K562 (cell line): ENCODE data around the gene PLA2G2E. TPM values are rescaled to one million over a fixed set of nuclear protein-coding genes. Genes with fewer than 3 reads are reported as not detected.

Experiments used
- ATAC-seq: fragments of 200-7000 bp; cut with Tn5 transposase; 3 replicates; pipeline ENCODE4 v1.9.1; 2020; ENCODE audit warnings: moderate library complexity
- BruUV-seq: library from RNA; stranded (reverse); fragments of 400-500 nt; replicated peaks from 2 replicates; lab custom pipeline; 2021; lab: Mats Ljungman, UMichigan
- CTCF ChIA-PET: fragments of 300-600 bp; formaldehyde crosslinking; extraction: SDS; loops from one replicate; lab custom pipeline; 2021; ENCODE audit warnings: low intra/inter-chr PET ratio; lab: Yijun Ruan, JAX
- POLR2A ChIA-PET: fragments of 300-600, 350-650 bp; sonication (Branson Sonifier 250); formaldehyde crosslinking; extraction: SDS; loops from one replicate; lab custom pipeline; 2021; ENCODE audit warnings: antibody characterized with exemption, inconsistent platforms; lab: Yijun Ruan, JAX
- DNase-seq, 4 experiments: peaks; one replicate each; pipeline versions ENCODE4 v3.0.0 to v3.0.0-alpha.2; 2011 to 2018; ENCODE audit warnings: low spot score in 3 of 4, mixed read lengths in 3 of 4; ENCODE audit errors: extremely low read depth in 1 of 4
- FAIRE-seq: peaks from 2 replicates; lab custom pipeline; 2011; peaks lifted over from hg19 to GRCh38; lab: Jason Lieb, UNC
- H2AFZ ChIP-seq: 2 replicates; pipeline ENCODE4 v1.6.0; 2011; ENCODE audit warnings: low read depth, low read length, control low read depth, inconsistent platforms
- H3K27ac ChIP-seq: fragments of 200-600 bp; 3 replicates; pipeline ENCODE4 v1.8.0; 2011; ENCODE audit warnings: low read depth, mild to moderate bottlenecking, control low read depth, inconsistent platforms, low read length, moderate library complexity, mixed read lengths; ENCODE audit errors: extremely low read depth
- H3K27me3 ChIP-seq, 2 experiments: fragments of 300-600 bp in 1 of 2; 2 replicates in 1 of 2; 3 replicates in 1 of 2; pipeline versions ENCODE4 v1.6.0 to v1.8.0; 2011; ENCODE audit warnings: inconsistent platforms in 2 of 2, low read length in 2 of 2, mild to moderate bottlenecking in 1 of 2, mixed read lengths in 1 of 2, moderate library complexity in 1 of 2; ENCODE audit not compliant: control insufficient read depth in 2 of 2, insufficient read depth in 2 of 2
- H3K36me3 ChIP-seq: fragments of 300-600 bp; 3 replicates; pipeline ENCODE4 v1.8.0; 2011; ENCODE audit warnings: mild to moderate bottlenecking, low read length, inconsistent platforms; ENCODE audit not compliant: control insufficient read depth, insufficient read depth
- H3K4me1 ChIP-seq, 2 experiments: fragments of 200-600 bp in 1 of 2; replicated peaks in 1 of 2; 2 replicates in 1 of 2; 3 replicates in 1 of 2; pipeline versions ENCODE4 v1.5.1 to v1.8.0; 2011; ENCODE audit warnings: inconsistent platforms in 2 of 2, low read length in 2 of 2, mild to moderate bottlenecking in 1 of 2, mixed read lengths in 1 of 2, moderate library complexity in 1 of 2; ENCODE audit not compliant: control insufficient read depth in 2 of 2, insufficient read depth in 2 of 2
- H3K4me2 ChIP-seq: 2 replicates; pipeline ENCODE4 v1.6.1; 2011; ENCODE audit warnings: low read length, control low read depth, inconsistent platforms, mixed read lengths; ENCODE audit not compliant: insufficient read depth
- H3K4me3 ChIP-seq: fragments of 200-600 bp; sonication (generic), shearing (Covaris generic); 2 replicates; pipeline ENCODE4 v1.5.1; 2016; ENCODE audit warnings: control low read depth, inconsistent platforms
- H3K79me2 ChIP-seq: fragments of 200-600 bp; 3 replicates; pipeline ENCODE4 v1.8.0; 2011; ENCODE audit warnings: low read length, inconsistent platforms; ENCODE audit not compliant: control insufficient read depth, insufficient read depth
- H3K9ac ChIP-seq, 2 experiments: 2 replicates each; pipeline versions ENCODE4 v1.6.0 to v1.6.1; 2011; ENCODE audit warnings: low read depth in 2 of 2, low read length in 2 of 2, control low read depth in 1 of 2, inconsistent platforms in 1 of 2, mild to moderate bottlenecking in 1 of 2, mixed read lengths in 1 of 2; ENCODE audit not compliant: insufficient read depth in 1 of 2
- H3K9me1 ChIP-seq: one replicate; pipeline ENCODE4 v1.6.0; 2011; ENCODE audit warnings: inconsistent platforms, mild to moderate bottlenecking, low read length, moderate library complexity; ENCODE audit not compliant: control insufficient read depth, insufficient read depth
- H3K9me3 ChIP-seq: replicated peaks from 2 replicates; pipeline ENCODE4 v1.5.1; 2011; ENCODE audit warnings: low read depth, low read length, inconsistent platforms; ENCODE audit not compliant: control insufficient read depth, insufficient read depth
- H4K20me1 ChIP-seq: replicated peaks from 2 replicates; pipeline ENCODE4 v1.6.1; 2011; ENCODE audit warnings: low read length, inconsistent platforms, mixed read lengths; ENCODE audit not compliant: control insufficient read depth, insufficient read depth
- ATF3 ChIP-seq, 2 experiments: fragments of 450-650 bp in 1 of 2; sonication (generic) in 1 of 2; formaldehyde crosslinking in 1 of 2; IDR thresholded peaks in 1 of 2; conservative IDR thresholded peaks in 1 of 2; 2 replicates each; pipeline versions ENCODE4 v1.6.1 to v1.8.1; 2016 to 2023; ENCODE audit warnings: mild to moderate bottlenecking in 2 of 2, moderate library complexity in 2 of 2, inconsistent platforms in 1 of 2, missing genetic modification reagents in 1 of 2
- JUND ChIP-seq, 2 experiments: IDR thresholded peaks; 2 replicates in 1 of 2; 3 replicates in 1 of 2; pipeline ENCODE4 v1.6.1; 2011; ENCODE audit warnings: borderline replicate concordance in 2 of 2, low read depth in 2 of 2, low read length in 2 of 2, improper control_type of control experiment in 1 of 2, missing biosample characterization in 1 of 2, missing genetic modification characterization in 1 of 2, missing genetic modification reagents in 1 of 2
- L3MBTL2 ChIP-seq: fragments of 450-650 bp; IDR thresholded peaks from 2 replicates; pipeline ENCODE4 v1.6.1; 2016; ENCODE audit warnings: mild to moderate bottlenecking, moderate library complexity
- WGBS: fragments of 100-300 bp; shearing (Covaris generic); methylation state at CpG from one replicate; pipeline ENCODE4 v1.1.6; 2016; ENCODE audit warnings: low coverage, mixed read lengths; ENCODE audit not compliant: insufficient coverage; ENCODE audit errors: missing lambda C conversion rate; 5-methylcytosine and 5-hydroxymethylcytosine counted together
- in situ Hi-C: fragments of 300-500 bp; cut with MboI; formaldehyde crosslinking; loops from 4 replicates; pipeline ENCODE4 v1.15.0; 2018; ENCODE audit warnings: inconsistent platforms, mixed read lengths
- intact Hi-C: fragments of 100-400 bp; cut with micrococcal nuclease; formaldehyde crosslinking; loops from 2 replicates; pipeline ENCODE4 v1.14.2; 2022
- polyA plus RNA-seq, 8 experiments: library from polyadenylated mRNA; depleted of rRNA in 4 of 8; stranded (reverse) in 5 of 8; unstranded in 3 of 8; fragments of >200 nt; fragmentation: Nextera tagmentation in 2 of 8; fragmentation: Illumina TruSeq in 1 of 8; extraction: Ambion mirVana in 2 of 8; extraction: Trizol in 1 of 8; gene quantifications; 2 replicates each; pipeline versions ENCODE4 v1.2.1 to v1.2.3, GENCODE V29; 2011 to 2014; ENCODE audit warnings: inconsistent platforms in 1 of 8, missing spikeins in 1 of 8
- total RNA-seq, 7 experiments: library from RNA; depleted of rRNA in 6 of 7; stranded (reverse); fragments of >200 nt in 6 of 7; fragmentation: Illumina TruSeq in 2 of 7; extraction: Trizol in 2 of 7; gene quantifications; 2 replicates each; pipeline versions ENCODE4 v1.2.1 to v1.2.3, GENCODE V29; 2011 to 2021; ENCODE audit warnings: low replicate concordance in 1 of 7
- TF ChIP-seq, protein P1 (sequence below): fragments of 250-450 bp; sonication (Bioruptor Pico); IDR thresholded peaks from 2 replicates; pipeline ENCODE4 v1.5.0; 2021

PLA2G2E gene
- total and polyA plus RNA-seq, 9 of the 15 experiments (the other 6 are each of a cell fraction or from before 2014, with no cell fraction given), result not detected

DNA sequence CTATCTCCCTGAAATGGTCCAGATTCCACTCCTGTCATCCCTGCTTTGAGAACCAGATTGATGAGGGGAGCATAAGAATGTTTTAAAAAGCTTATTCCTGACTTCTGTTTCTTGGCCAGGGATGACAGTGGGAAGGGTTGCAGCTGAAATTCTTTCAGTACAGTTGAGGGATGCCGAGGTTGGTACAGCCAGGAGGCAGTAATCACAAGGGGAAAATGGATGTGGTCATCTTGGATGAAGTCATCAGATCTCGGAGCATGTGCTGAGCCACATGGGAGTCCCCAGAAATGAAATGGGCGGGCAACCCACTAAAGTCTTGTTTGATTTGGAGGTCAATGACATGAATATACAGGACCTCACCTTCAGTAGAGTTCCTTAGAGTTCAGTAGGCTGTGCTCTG lies 18.7 kb upstream of the PLA2G2E start:
- FAIRE-seq (no peak), DNase-seq (no peak), ATAC-seq (no peak)
- ChIA-PET POLR2A (no interaction called here), CTCF (no interaction called here)
- Histone ChIP-seq H3K27me3 (0 out of 5 replicates have a peak, but pooled peaks cover 0 to 12% of the 10 kb centered on the region in 2 experiments), H3K9ac (no peak overlapping the region), H3K4me3 (no peak overlapping the region), H3K79me2 (no peaks in the 10 kb centered on the region), H3K9me3 (no peaks in the 10 kb centered on the region), H3K4me2 (no peak overlapping the region), H4K20me1 (no peaks in the 10 kb centered on the region), H3K27ac (no peak overlapping the region), H2AFZ (no peak overlapping the region), H3K9me1 (no peaks in the 10 kb centered on the region), H3K36me3 (no peaks in the 10 kb centered on the region), H3K4me1 (no peaks in the 10 kb centered on the region)
- intact Hi-C loops, result no loop called here
- no TSS peak for BruUV-seq
- in situ Hi-C loops, result no loop called here
- peak; percentile 20; the same call in 1 of the 2 replicates for TF ChIP-seq L3MBTL2
- TF ChIP-seq, protein P1, sequence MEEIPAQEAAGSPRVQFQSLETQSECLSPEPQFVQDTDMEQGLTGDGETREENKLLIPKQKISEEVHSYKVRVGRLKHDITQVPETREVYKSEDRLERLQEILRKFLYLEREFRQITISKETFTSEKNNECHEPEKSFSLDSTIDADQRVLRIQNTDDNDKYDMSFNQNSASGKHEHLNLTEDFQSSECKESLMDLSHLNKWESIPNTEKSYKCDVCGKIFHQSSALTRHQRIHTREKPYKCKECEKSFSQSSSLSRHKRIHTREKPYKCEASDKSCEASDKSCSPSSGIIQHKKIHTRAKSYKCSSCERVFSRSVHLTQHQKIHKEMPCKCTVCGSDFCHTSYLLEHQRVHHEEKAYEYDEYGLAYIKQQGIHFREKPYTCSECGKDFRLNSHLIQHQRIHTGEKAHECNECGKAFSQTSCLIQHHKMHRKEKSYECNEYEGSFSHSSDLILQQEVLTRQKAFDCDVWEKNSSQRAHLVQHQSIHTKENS (CRISPR knock-in tag), result no peak
- peak; percentile 58 for TF ChIP-seq ATF3 (IDR thresholded peaks at IDR 0.05)
- TF ChIP-seq ATF3 (CRISPR knock-in tag; conservative IDR thresholded peaks at IDR 0.05), result no peak
- 0 out of 2 replicates have a peak, but pooled peaks have one; percentile 6 for TF ChIP-seq JUND (IDR thresholded peaks at IDR 0.05; ENCODE audit: borderline replicate concordance, low read depth, low read length)
- no peak for TF ChIP-seq JUND (tag; IDR thresholded peaks at IDR 0.05; ENCODE audit: borderline replicate concordance, low read depth, low read length)
- WGBS, result 2% methylated on average over 3 of the region's 3 CpGs
